GM06990 (cell line): Measurements from ENCODE around the gene UNCX.

Experiments used
- DNase-seq: peaks from one replicate; pipeline ENCODE4 v3.0.0-alpha.2; 2011; ENCODE audit not compliant: insufficient read length; ENCODE audit errors: extremely low read depth
- H3K27me3 ChIP-seq: replicated peaks from 2 replicates; pipeline ENCODE4 v1.6.0; 2011; ENCODE audit warnings: low read length; ENCODE audit not compliant: control insufficient read depth, insufficient read depth
- H3K36me3 ChIP-seq: 2 replicates; pipeline ENCODE4 v1.5.1; 2011; ENCODE audit warnings: low read length; ENCODE audit not compliant: control insufficient read depth, insufficient read depth
- H3K4me3 ChIP-seq: replicated peaks from 2 replicates; pipeline ENCODE4 v1.5.1; 2011; ENCODE audit warnings: low read depth, mild to moderate bottlenecking, control low read depth, low read length
- TF ChIP-seq, protein P1 (sequence below): IDR thresholded peaks from 2 replicates; pipeline ENCODE4 v1.5.1; 2011; ENCODE audit warnings: low read length, control low read depth, mild to moderate bottlenecking, inconsistent platforms; ENCODE audit not compliant: insufficient read depth, poor library complexity, severe bottlenecking

Gene UNCX

GRCh38 chr7:1234049-1234880 lies 1.6 kb downstream of the UNCX start:
- Histone ChIP-seq H3K27me3 (no peaks in the 10 kb centered on the region; the same call in 1 of the 2 replicates), H3K36me3 (no peaks in the 10 kb centered on the region), H3K4me3 (no peak overlapping the region)
- no peak for DNase-seq
- TF ChIP-seq, protein P1, sequence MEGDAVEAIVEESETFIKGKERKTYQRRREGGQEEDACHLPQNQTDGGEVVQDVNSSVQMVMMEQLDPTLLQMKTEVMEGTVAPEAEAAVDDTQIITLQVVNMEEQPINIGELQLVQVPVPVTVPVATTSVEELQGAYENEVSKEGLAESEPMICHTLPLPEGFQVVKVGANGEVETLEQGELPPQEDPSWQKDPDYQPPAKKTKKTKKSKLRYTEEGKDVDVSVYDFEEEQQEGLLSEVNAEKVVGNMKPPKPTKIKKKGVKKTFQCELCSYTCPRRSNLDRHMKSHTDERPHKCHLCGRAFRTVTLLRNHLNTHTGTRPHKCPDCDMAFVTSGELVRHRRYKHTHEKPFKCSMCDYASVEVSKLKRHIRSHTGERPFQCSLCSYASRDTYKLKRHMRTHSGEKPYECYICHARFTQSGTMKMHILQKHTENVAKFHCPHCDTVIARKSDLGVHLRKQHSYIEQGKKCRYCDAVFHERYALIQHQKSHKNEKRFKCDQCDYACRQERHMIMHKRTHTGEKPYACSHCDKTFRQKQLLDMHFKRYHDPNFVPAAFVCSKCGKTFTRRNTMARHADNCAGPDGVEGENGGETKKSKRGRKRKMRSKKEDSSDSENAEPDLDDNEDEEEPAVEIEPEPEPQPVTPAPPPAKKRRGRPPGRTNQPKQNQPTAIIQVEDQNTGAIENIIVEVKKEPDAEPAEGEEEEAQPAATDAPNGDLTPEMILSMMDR: no peak

DNA sequence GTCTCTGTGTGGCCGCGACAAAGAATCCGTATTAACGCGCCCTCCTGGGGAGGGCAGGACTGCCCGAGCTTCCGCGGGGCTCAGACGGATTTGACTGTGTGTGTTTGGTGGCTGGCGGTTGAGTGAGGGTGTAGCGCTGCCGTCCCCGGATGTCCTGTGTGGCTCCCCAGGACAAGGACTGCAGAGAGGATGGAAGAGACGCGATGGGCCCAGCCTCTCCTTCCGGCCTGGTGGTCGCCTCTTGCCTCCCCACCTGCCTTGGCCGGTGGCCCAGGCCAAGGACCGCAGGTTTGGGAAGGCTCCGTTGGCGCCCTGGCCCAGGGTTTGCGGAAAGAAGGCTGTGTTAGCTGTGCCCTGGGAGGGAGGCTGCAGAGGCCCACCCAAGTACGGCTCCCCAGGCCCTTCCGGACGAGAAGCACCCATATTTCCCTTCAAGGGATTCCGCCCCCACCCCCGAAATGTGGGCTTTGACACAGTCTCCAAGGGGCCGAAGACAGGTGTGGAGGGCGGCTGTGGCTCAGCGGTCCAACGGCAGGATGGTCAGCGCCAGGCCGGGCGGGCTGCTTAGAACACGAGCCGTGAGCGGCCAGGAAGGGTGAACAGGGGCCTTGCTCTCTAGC lies 2.3 kb downstream of the UNCX start:
- no peak for DNase-seq
- TF ChIP-seq, protein P1: no peak
- H3K4me3 ChIP-seq: no peak overlapping the region
- no peaks in the 10 kb centered on the region; the same call in 1 of the 2 replicates for H3K27me3 ChIP-seq
- no peaks in the 10 kb centered on the region for H3K36me3 ChIP-seq

DNA sequence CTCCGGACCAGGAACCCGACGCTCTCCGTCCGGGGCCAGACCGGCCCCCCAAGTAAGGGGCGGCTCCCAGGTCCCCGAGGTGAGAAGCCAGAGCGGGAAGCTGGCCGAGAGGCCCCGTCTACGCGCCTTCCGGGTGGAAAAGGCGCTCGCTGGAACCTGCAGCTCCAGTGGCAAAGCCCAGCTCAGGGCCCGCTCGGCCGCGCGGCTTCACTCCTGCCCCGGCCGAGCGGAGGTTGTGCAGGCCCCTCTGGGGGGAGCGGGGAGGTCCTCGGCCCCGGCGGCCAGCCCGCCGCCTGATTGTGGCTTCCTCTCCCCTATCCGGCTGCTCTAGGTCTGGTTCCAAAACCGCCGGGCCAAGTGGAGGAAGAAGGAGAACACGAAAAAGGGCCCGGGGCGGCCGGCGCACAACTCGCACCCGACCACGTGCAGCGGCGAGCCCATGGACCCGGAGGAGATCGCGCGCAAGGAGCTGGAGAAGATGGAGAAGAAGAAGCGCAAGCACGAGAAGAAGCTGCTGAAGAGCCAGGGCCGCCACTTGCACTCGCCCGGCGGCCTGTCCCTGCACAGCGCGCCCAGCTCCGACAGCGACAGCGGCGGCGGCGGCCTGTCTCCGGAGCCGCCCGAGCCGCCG lies 2.9 kb downstream of the UNCX start:
- Histone ChIP-seq H3K4me3 (no peak overlapping the region), H3K27me3 (no peaks in the 10 kb centered on the region; the same call in 1 of the 2 replicates)
- TF ChIP-seq, protein P1: no peak

DNA sequence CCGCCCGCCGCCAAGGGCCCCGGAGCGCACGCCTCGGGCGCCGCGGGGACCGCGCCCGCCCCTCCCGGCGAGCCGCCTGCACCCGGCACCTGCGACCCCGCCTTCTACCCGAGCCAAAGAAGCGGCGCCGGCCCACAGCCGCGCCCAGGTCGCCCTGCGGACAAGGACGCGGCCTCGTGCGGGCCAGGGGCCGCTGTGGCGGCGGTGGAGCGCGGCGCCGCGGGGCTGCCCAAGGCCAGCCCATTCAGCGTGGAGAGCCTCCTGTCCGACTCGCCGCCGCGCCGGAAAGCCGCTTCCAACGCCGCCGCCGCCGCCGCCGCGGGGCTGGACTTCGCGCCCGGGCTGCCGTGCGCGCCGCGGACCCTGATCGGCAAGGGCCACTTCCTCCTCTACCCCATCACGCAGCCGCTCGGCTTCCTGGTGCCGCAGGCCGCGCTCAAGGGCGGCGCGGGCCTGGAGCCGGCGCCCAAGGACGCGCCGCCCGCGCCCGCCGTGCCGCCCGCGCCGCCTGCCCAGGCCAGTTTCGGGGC lies 3.5 kb downstream of the UNCX start:
- Histone ChIP-seq H3K27me3 (no peaks in the 10 kb centered on the region; the same call in 1 of the 2 replicates), H3K4me3 (no peak overlapping the region), H3K36me3 (no peaks in the 10 kb centered on the region)
- TF ChIP-seq, protein P1: no peak
- no peak for DNase-seq

More for the DNA sequence above, 2.9 kb downstream of the UNCX start:
- DNase-seq: no peak
- no peaks in the 10 kb centered on the region for H3K36me3 ChIP-seq

DNA sequence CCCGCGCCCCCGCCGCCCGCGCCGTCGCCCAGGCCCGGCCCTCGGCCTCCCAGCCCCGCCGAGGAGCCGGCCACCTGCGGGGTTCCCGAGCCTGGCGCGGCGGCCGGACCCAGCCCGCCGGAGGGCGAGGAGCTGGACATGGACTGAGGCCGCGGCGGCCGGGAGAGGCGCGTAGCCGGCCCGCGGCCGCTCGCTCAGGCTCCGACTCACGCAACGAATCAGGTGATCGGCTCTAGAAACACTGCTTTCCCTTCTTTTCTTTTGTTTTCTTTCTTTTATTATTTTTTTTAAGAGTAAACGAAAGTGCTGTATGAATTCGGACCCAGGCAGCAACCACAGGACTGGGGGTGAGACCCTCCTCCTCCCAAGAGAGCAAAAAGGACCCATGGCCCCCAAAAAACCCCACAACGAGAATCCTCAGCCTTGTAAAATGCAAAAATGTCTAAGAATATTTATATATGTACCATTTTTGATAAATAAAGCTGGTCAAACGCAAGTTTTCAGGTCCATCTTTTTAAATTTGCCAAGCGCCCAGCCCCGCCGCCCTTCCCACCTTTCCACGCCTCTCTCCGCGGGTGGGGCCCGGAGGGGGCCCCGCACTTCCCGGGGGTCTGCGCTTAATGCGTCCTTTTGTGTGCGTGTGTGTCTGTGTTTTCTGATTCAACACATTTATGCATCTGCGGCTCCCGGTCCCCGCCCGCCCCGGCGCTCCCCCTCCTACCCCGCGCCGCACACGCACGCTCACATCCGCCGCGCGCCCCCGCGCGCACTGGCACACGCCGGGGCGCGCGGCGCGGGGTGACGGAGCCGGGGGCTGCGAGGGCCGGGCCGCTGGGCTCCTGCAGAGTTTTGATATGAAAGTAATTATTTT lies 4.4 kb downstream of the UNCX start:
- no peak overlapping the region for H3K4me3 ChIP-seq
- no peaks in the 10 kb centered on the region for H3K36me3 ChIP-seq
- DNase-seq: no peak
- no peaks in the 10 kb centered on the region; the same call in 1 of the 2 replicates for H3K27me3 ChIP-seq
- TF ChIP-seq, protein P1: no peak
